Measurements from ENCODE around the gene SESTD1.

GRCh38 chr2:179253226-179253625, 11.4 kb downstream of the SESTD1 start:
- TF ChIP-seq CTCF (IDR thresholded peaks at IDR 0.05; ENCODE audit: poor library complexity) (no peak), EZH2phosphoT487 (IDR thresholded peaks at IDR 0.05; ENCODE audit: low read depth, severe bottlenecking, unreplicated experiment) (no peak), EZH2 (IDR thresholded peaks at IDR 0.05; ENCODE audit: borderline replicate concordance) (no peak)
